ENCODE data around the gene DBT.
"Not testable (repeated sequence)": the region's sequence is repeated elsewhere in the genome, so short reads cannot be mapped to it uniquely, and the experiment has no call there.

DBT gene

GRCh38 chr1:100249537-100250257 is at the start of gene DBT:
DBT (minus strand) TSS chr1:100249834; CDS start chr1:100249820, 14 bp downstream.
- peak; percentile 68 to 74 for DNase-seq (ENCODE audit: low read depth in 2 of 2)

DNA sequence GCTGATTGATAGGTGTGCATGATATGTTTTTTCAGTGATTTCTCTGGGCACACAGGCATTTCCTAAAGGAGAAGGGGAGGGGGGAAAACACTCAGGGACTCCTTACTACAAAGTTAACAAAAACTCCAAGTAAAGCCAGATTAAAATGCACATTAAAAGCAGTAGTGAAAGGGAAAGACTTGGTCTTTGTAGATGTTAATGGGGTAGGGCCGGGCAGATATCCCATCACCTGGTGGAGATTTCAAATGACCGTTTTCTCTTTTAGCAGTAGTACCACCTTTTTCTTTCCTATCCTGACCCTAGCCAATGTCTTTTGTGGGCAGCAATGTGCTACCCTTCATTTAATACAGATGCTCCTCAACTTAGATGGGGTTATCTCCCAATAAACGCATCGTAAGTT is 48.9 kb upstream of the DBT start:
- DNase-seq (ENCODE audit: low read depth in 2 of 2), result no peak

GRCh38 chr1:100296997-100297396 is 47.4 kb upstream of the DBT start:
- DNase-seq (ENCODE audit: low read depth in 2 of 2), result not testable (repeated sequence)

GRCh38 chr1:100296140-100296539 is 46.5 kb upstream of the DBT start:
- no peak for DNase-seq (ENCODE audit: low read depth in 2 of 2)

DNA sequence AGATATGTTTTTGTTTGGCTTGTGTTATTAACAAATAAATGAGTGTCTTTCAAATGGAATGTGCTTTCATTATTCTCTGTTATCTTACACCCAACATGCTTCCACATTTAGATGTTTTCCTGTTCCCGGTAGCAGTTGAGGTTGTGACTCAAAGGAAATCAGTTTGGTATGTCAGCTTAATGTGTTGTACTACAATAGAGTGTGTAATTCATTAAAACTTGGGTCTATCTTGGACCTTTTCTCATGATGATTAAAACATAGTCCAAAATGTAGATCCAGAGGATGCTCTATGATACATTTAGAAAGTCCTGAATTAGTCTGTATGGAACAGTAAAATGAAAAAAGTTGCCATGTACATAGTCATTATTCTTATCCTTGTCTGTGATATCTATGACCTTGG is 43.1 kb upstream of the DBT start:
- no peak for DNase-seq (ENCODE audit: low read depth in 2 of 2)

- no peak for DNase-seq (ENCODE audit: low read depth in 2 of 2)
Measured at GRCh38 chr1:100290291-100290690, 40.7 kb upstream of the DBT start.

DNA sequence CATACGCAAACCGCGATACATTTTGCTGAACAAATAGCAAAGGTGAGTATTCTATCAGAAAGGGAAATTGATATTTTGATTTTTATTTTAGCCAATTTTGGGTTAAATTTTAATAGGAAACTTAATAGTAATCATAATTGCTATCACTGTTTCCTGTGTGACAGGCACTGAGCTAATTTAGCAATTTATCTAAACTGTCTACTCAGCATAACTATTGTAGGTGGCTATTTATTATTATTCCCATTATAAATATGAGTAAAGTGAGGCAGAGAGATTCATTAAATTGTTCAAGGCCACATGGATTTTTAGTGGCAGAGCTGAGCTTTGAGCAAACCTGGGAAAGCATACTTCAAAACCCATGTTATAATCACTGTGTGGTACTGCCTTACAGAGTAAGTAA is 37.5 kb upstream of the DBT start:
- no peak for DNase-seq (ENCODE audit: low read depth in 2 of 2)

- no peak for DNase-seq (ENCODE audit: low read depth in 2 of 2)
Measured at GRCh38 chr1:100284591-100284990, 35.0 kb upstream of the DBT start.

DNA sequence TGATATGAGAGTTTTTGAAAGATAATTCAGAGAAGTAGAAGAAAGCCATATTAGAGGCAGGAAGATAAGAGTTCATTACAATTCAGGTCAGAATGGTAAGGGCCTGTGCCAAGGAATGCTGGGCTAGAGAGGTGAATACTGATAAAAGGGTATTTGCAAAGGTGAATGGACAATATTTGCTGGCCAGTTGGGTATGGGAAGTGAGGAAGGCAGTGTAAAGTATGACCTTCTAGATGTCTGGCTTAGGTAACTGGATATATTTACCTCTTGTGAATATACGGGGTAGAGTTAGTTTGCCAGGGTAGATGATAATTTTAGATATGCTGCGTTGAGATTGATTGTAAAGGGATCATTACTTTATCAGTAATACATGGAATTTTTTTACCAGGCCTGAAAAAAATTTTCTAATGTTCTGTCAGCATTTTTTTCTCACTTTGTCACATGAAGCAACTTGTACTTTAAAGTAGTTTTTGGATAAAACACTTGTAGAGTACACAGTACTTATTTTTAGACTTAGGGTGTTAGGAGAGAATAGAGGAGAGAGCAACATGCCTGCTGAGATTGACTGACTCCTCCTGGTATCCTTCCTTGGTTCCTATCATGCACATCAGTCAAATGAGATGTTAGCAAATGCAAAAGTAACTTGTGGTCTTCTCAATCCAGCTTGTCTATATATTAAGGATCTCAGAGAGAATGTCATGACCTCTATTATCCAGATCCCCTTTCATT is 30.5 kb upstream of the DBT start:
- DNase-seq (ENCODE audit: low read depth in 2 of 2), result no peak

- DNase-seq (ENCODE audit: low read depth in 2 of 2), result no peak
Measured at GRCh38 chr1:100279358-100279923, 29.8 kb upstream of the DBT start.

DNA sequence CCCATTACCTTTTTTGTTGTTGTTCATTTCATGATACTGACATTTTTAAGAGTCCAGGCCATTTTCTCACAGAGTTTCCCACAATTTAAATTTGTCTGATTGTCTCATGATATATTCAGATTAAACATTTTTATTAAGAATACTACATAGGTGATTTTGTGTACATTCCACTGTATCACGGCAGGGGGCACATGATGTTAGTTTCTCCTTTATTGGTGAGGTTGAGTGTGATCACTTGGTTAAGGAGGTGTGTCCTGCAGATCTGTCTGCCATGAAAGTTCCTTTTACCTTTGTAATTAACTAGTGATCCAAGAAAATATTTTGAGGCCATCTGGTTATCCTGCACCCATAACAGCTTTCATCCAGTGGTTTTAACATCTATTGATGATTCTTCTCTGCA is 28.2 kb upstream of the DBT start:
- no peak for DNase-seq (ENCODE audit: low read depth in 2 of 2)

- no peak for DNase-seq (ENCODE audit: low read depth in 2 of 2)
Measured at GRCh38 chr1:100268202-100268601, 18.6 kb upstream of the DBT start.

GRCh38 chr1:100267284-100267683 is 17.6 kb upstream of the DBT start:
- no peak for DNase-seq (ENCODE audit: low read depth in 2 of 2)

DNA sequence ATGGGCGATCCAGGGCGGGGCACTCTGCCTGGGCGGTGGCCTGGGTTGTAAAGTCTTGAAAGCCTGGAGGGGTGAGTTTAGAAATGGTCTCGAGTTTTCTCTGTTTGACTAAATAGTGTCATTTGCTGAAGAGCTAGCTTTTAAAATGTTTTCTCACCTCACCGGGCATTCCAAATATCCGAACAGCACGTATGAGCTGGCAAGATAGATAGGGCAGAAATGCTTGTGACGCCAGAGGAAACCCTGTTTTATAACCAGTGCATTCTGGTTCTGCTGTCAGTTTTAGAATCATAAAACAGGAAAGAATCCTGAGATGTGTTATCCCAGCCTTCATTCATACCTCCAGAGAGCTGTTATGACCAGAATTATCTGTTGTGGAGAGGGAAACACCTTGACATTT is 17.1 kb upstream of the DBT start:
- DNase-seq (ENCODE audit: low read depth in 2 of 2), result no peak

GRCh38 chr1:100265931-100266740 is 16.5 kb upstream of the DBT start, which contains the start of gene RTCA:
RTCA (plus strand) TSS chr1:100266216; CDS start chr1:100266376, 160 bp downstream.
- DNase-seq (ENCODE audit: low read depth in 2 of 2), result peak; percentile 86

DNA sequence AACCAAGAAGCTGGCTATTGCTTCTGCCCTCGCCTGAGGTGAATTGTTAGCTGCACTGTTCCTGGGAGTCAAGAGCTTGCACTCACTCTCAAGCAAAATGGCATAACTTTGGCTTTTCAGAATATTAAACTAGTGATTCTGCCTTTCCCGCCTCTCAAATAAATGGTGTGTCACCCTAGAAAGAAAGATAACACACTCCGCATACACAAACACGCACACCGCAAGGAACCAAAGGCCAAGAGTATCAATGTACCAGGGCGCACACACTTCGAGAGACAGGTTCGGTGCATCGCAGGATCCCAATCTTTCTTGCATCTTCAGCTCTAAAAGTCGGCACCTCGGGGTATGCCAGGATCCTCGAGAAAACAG is 15.9 kb upstream of the DBT start:
- DNase-seq (ENCODE audit: low read depth in 2 of 2), result no peak

DNA sequence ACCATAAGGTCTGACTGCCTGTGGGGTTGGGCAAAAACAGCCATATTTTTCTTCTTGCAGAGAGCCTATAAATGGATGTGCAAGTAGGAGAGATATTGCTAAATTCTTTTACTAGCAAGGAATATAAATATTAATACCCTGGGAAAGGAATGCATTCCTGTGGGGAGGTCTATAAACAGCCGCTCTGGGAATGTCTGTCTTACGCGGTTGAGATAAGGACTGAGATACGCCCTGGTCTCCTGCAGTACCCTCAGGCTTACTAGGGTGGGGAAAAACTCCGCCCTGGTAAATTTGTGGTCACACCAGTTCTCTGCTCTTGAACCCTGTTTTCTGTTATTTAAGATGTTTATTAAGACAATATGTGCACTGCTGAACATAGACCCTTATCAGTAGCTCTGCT is 14.4 kb upstream of the DBT start:
- DNase-seq (ENCODE audit: low read depth in 2 of 2), result not testable (repeated sequence)

GRCh38 chr1:100261686-100262085 is 12.1 kb upstream of the DBT start:
- no peak for DNase-seq (ENCODE audit: low read depth in 2 of 2)

DNA sequence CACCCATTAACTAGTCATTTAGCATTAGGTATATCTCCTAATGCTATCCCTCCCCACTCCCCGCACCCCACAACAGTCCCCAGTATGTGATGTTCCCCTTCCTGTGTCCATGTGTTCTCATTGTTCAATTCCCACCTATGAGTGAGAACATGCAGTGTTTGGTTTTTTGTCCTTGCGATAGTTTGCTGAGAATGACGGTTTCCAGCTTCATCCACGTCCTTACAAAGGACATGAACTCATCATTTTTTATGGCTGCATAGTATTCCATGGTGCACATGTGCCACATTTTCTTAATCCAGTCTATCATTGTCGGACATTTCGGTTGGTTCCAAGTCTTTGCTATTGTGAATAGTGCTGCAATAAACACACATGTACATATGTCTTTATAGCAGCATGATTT is 8.8 kb upstream of the DBT start:
- DNase-seq (ENCODE audit: low read depth in 2 of 2), result not testable (repeated sequence)

GRCh38 chr1:100256273-100256672 is 6.6 kb upstream of the DBT start:
- DNase-seq (ENCODE audit: low read depth in 2 of 2), result not testable (repeated sequence)

GRCh38 chr1:100253552-100253951 is 3.9 kb upstream of the DBT start:
- no peak for DNase-seq (ENCODE audit: low read depth in 2 of 2)

GRCh38 chr1:100252901-100253300 is 3.3 kb upstream of the DBT start:
- DNase-seq (ENCODE audit: low read depth in 2 of 2), result no peak

Measured in stimulated activated CD4-positive, alpha-beta T cell treated with anti-CD3 and anti-CD28 coated beads, Interleukin-1b, Interleukin-23, amount 100 ng/mL, for 1 hour (primary cell).